GM12875 (cell line): ENCODE results near the gene NCMAP.

Experiments
- H3K4me3 ChIP-seq: one replicate; pipeline ENCODE4 v1.5.1; 2011; ENCODE audit warnings: low read depth, low read length, control low read depth
- CTCF ChIP-seq: IDR thresholded peaks from 2 replicates; pipeline ENCODE4 v1.5.1; 2011; ENCODE audit warnings: low read depth, mild to moderate bottlenecking, control low read depth, inconsistent platforms, low read length, moderate library complexity, borderline replicate concordance; ENCODE audit not compliant: insufficient read depth

Gene NCMAP

DNA sequence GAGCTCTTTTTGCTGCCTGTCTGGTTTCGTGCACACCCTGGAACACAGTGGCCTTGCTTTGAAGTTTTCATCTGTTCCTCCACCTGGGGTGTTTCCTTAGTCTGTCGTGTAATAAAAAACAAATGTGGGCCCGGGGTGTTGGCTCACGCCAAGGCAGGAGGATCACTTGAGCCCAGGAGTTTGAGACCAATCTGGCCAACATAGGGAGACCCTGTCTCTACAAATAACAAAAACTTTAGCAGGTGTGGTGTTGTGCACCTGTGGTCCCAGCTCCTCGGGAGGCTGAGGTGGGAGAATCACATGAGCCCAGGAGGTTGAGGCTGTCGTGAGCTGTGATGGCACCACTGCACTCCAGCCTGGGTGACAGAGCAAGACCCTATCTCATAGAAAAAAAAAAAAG, 4.5 kb downstream of the NCMAP start:
- no peak for TF ChIP-seq CTCF

DNA sequence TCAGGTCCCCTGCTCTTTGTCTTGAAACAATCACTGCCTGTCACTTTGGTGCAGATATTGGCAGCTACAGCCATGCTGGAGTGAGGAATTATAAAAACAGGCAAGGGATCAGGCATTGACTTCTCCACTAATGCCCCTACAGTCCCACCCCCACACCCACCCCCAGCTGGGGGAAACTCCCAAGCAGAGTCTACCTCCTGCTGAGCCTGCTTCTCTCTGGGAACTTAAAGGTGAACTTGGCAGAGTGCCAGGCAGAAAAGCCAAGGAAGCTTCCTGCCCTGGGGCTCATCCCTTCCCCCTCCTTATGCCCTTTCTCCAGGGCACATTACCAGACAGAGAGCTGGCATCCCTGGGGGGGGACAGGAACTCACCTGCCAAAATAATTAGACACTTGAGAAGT, 6.7 kb downstream of the NCMAP start:
- H3K4me3 ChIP-seq = no peak overlapping the region
- no peak for TF ChIP-seq CTCF

More for the DNA sequence above, 4.5 kb downstream of the NCMAP start:
- H3K4me3 ChIP-seq = no peak overlapping the region

DNA sequence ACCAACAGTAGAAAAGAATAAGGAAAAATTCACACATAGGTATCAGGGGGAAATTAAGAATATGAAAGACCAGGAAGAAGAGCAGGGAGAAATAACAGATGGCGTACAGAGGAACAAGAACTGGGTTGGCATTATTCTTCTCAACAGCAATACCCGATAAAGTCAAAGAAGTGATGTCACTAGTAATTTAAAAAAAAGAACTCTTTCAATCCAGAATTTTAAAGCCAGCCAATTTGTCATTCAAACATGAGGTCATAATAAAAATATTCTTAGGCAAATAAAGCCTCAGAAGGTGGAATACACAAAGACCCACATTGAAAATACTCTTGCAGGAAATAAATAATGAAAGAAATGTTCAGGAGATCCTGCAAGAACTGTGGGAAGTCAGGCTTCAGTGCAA, 8.8 kb downstream of the NCMAP start:
- no peak for TF ChIP-seq CTCF
- H3K4me3 ChIP-seq = no peak overlapping the region

DNA sequence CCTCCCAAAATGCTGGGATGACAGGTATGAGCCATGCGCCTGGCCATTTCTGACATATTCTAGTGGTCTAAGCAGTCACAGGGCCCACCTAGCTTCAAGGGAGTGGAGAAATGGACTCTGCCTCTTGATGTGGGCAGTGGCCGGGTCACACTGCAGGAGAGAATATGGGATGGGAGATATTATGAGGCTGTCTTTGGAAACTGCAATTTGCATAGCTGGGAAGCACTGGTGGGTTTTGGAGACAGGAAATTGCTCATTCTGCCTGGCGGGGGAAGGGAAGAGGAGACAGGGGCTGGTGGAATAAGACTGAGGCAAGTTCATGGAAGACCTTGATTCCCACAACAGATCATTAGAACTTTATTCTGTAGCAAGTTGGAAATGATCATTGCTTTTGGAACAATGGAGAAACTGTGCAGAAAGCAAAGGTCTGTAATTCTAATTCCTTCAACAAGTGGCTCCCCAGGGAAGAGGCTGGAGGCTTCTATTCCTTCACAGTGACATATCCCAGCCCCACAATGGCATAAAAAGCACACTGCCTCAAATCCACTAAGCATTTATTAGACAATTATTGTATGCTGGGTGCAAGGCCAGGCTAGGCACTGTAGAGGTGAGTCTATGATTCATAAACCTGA, 10.5 kb downstream of the NCMAP start:
- TF ChIP-seq CTCF = no peak
- no peak overlapping the region for H3K4me3 ChIP-seq

DNA sequence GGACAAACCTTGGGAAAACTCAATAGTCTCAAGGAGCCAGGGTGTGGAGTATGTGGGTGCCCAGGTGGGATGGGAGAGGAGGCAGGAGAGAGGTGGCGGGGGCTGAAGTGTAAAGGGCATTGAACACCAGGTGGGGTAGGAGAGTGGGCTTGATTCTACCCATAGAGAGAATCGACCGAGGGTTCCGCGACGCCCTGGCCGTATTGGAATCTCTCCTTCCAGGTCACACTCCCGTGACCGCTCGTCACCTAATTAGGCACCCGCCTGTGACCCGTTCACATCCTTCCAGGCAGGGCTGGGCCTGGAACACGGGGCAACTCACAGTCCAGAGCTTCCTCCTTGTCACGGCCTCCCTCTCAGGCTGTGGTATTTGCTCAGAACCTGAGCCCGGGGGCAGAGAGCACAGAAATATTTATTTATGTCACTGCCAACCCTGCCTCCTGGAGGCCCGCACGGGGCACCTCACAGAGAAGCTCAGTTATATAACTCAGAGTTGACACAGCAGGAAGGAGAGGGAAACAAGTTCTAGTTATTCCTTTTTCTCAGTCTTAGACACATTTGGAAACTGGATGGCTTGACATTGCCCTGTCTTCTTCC, 12.0 kb downstream of the NCMAP start:
- no peak for TF ChIP-seq CTCF
- H3K4me3 ChIP-seq = no peak overlapping the region

GRCh38 chr1:24568475-24568874, 12.6 kb downstream of the NCMAP start:
- no peak overlapping the region for H3K4me3 ChIP-seq
- TF ChIP-seq CTCF = no peak

DNA sequence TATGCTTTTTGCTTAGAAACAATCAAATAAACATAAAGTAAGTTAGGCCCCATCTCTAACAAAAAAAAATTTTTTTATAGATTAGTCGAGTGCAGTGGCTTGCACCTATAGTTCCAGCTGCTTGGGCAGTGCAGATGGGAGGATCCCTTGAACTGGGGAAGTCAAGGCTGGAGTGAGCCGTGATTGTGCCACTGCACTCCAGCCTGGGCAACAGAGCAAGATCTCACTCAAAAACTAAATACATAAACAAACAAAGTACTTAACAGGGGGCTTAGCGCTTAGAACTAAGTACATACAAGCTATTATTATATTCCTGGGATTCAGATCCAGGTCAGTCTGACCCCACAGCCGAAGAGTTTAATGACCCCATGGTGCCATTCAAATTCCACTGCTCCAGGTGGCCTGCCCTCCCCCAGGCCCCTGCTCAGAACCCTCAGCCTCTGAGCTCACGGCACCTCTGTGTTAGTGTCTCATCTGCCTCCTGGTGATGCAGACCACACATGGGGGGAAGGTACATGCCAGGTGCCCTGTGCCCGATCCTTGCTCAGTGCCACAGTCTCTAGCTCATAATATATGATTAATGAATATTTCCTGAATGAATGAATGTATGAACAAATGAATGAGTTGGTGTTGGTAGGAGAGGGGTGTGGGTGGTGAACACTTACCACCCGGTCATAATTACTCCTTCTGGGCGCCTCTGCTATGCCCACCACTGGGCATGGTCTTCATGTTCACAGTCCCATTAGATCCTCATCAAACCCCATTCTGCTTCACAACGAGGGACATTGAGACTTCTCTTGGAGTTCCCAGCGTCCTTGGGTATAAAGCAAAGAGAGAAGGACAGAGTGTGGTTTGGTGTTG, 14.6 kb downstream of the NCMAP start:
- TF ChIP-seq CTCF = no peak
- no peak overlapping the region for H3K4me3 ChIP-seq
